Mesendoderm (in vitro differentiated cells): ENCODE data around the gene SP100.

Experiments
- DNase-seq: peaks from one replicate; pipeline ENCODE4 v3.0.0; 2013
- H2AK5ac ChIP-seq: 2 replicates; pipeline ENCODE4 v1.6.1; 2013; ENCODE audit warnings: low read length, inconsistent platforms
- H2BK120ac ChIP-seq: 2 replicates; pipeline ENCODE4 v1.6.1; 2013; ENCODE audit warnings: low read depth, mild to moderate bottlenecking, low read length, moderate library complexity, mixed read lengths
- H2BK15ac ChIP-seq: replicated peaks from 2 replicates; pipeline ENCODE4 v1.6.1; 2013; ENCODE audit warnings: low read depth, mild to moderate bottlenecking, moderate library complexity
- H2BK5ac ChIP-seq: 2 replicates; pipeline ENCODE4 v1.6.1; 2013; ENCODE audit warnings: low read length, inconsistent platforms
- H3K18ac ChIP-seq: 2 replicates; pipeline ENCODE4 v1.6.1; 2013; ENCODE audit warnings: mild to moderate bottlenecking, low read length, mixed read lengths
- H3K23ac ChIP-seq: one replicate; pipeline ENCODE4 v1.6.1; 2013; ENCODE audit warnings: low read length
- H3K27ac ChIP-seq: 2 replicates; pipeline ENCODE4 v1.5.1; 2013; ENCODE audit warnings: low read depth, mild to moderate bottlenecking, inconsistent platforms, low read length, moderate library complexity
- H3K27me3 ChIP-seq: 2 replicates; pipeline ENCODE4 v1.6.1; 2013; ENCODE audit warnings: low read length, control low read depth, mild to moderate bottlenecking, inconsistent platforms; ENCODE audit not compliant: insufficient read depth, poor library complexity
- H3K36me3 ChIP-seq: 2 replicates; pipeline ENCODE4 v1.6.1; 2013; ENCODE audit warnings: low read length, inconsistent platforms; ENCODE audit not compliant: control insufficient read depth, insufficient read depth
- H3K4ac ChIP-seq: one replicate; pipeline ENCODE4 v1.6.1; 2013; ENCODE audit warnings: low read depth, mild to moderate bottlenecking, low read length, moderate library complexity
- H3K4me1 ChIP-seq: 2 replicates; pipeline ENCODE4 v1.6.1; 2013; ENCODE audit warnings: low read depth, low read length, inconsistent platforms; ENCODE audit not compliant: control insufficient read depth
- H3K4me2 ChIP-seq: 2 replicates; pipeline ENCODE4 v1.6.1; 2013; ENCODE audit warnings: low read length
- H3K4me3 ChIP-seq: 2 replicates; pipeline ENCODE4 v1.5.1; 2013; ENCODE audit warnings: mild to moderate bottlenecking, low read length
- H3K56ac ChIP-seq: one replicate; pipeline ENCODE4 v1.6.1; 2013; ENCODE audit warnings: low read length
- H3K79me1 ChIP-seq: 2 replicates; pipeline ENCODE4 v1.6.1; 2013; ENCODE audit warnings: low read length, inconsistent platforms
- H3K79me2 ChIP-seq: 2 replicates; pipeline ENCODE4 v1.6.1; 2013; ENCODE audit warnings: mild to moderate bottlenecking, low read length; ENCODE audit not compliant: control insufficient read depth, insufficient read depth
- H3K9ac ChIP-seq: 2 replicates; pipeline ENCODE4 v1.6.1; 2013; ENCODE audit warnings: low read length, inconsistent platforms
- H4K5ac ChIP-seq: one replicate; pipeline ENCODE4 v1.6.1; 2013; ENCODE audit warnings: low read length
- H4K8ac ChIP-seq: one replicate; pipeline ENCODE4 v1.6.1; 2013; ENCODE audit warnings: low read depth, mild to moderate bottlenecking, control low read depth, low read length, moderate library complexity
- WGBS: extraction: QIAGEN DNeasy Blood & Tissue Kit; methylation state at CpG from one replicate; pipeline ENCODE4 v1.1.7; 2013; ENCODE audit warnings: low lambda C conversion rate, missing lambda C conversion rate; ENCODE audit not compliant: insufficient coverage; ENCODE audit errors: extremely low coverage; 5-methylcytosine and 5-hydroxymethylcytosine counted together

Gene SP100

GRCh38 chr2:230496891-230497290, 80.9 kb downstream of the SP100 start:
- no peak overlapping the region for H2BK120ac ChIP-seq
- no peak overlapping the region for H3K23ac ChIP-seq
- no peak overlapping the region for H2AK5ac ChIP-seq
- H3K36me3 ChIP-seq: no peaks in the 10 kb centered on the region
- no peak overlapping the region for H3K27ac ChIP-seq
- no peaks in the 10 kb centered on the region for H3K79me1 ChIP-seq
- H3K56ac ChIP-seq: no peak overlapping the region
- H3K4me2 ChIP-seq: no peak overlapping the region
- H2BK5ac ChIP-seq: no peak overlapping the region
- H2BK15ac ChIP-seq: no peak overlapping the region
- H3K9ac ChIP-seq: no peak overlapping the region
- no CpG with 5 or more reads among the region's 3 CpGs for WGBS
- no peaks in the 10 kb centered on the region for H3K4me1 ChIP-seq
- no peaks in the 10 kb centered on the region for H3K79me2 ChIP-seq
- no peaks in the 10 kb centered on the region for H3K27me3 ChIP-seq
- H4K5ac ChIP-seq: no peak overlapping the region
- no peak overlapping the region for H4K8ac ChIP-seq
- H3K4me3 ChIP-seq: no peak overlapping the region
- H3K18ac ChIP-seq: no peak overlapping the region
- H3K4ac ChIP-seq: no peak overlapping the region
- DNase-seq: no peak

- Histone ChIP-seq H3K23ac (no peak overlapping the region), H3K36me3 (no peaks in the 10 kb centered on the region), H3K18ac (no peak overlapping the region), H2BK120ac (no peak overlapping the region), H3K9ac (no peak overlapping the region), H3K4me3 (no peak overlapping the region), H3K79me1 (no peaks in the 10 kb centered on the region), H2BK15ac (no peak overlapping the region), H2AK5ac (no peak overlapping the region), H3K27ac (no peak overlapping the region), H3K4me2 (no peak overlapping the region), H4K5ac (no peak overlapping the region), H3K27me3 (no peaks in the 10 kb centered on the region), H2BK5ac (no peak overlapping the region), H3K56ac (no peak overlapping the region), H3K4me1 (no peaks in the 10 kb centered on the region), H4K8ac (no peak overlapping the region), H3K4ac (no peak overlapping the region), H3K79me2 (no peaks in the 10 kb centered on the region)
- DNase-seq: no peak
- no CpG with 5 or more reads among the region's 5 CpGs for WGBS
Measured at GRCh38 chr2:230498506-230499107, 82.6 kb downstream of the SP100 start.

- H2BK5ac ChIP-seq: no peak overlapping the region
- H3K9ac ChIP-seq: no peak overlapping the region
- H3K18ac ChIP-seq: no peak overlapping the region
- H3K79me2 ChIP-seq: no peaks in the 10 kb centered on the region
- H4K8ac ChIP-seq: no peak overlapping the region
- H3K27ac ChIP-seq: no peak overlapping the region
- H4K5ac ChIP-seq: no peak overlapping the region
- H3K4me3 ChIP-seq: no peak overlapping the region
- H3K23ac ChIP-seq: no peak overlapping the region
- H2AK5ac ChIP-seq: no peak overlapping the region
- no peaks in the 10 kb centered on the region for H3K4me1 ChIP-seq
- H2BK15ac ChIP-seq: no peak overlapping the region
- no peaks in the 10 kb centered on the region for H3K79me1 ChIP-seq
- no peak overlapping the region for H3K4ac ChIP-seq
- no peaks in the 10 kb centered on the region for H3K27me3 ChIP-seq
- H3K56ac ChIP-seq: no peak overlapping the region
- no peak overlapping the region for H2BK120ac ChIP-seq
- no peaks in the 10 kb centered on the region for H3K36me3 ChIP-seq
- no peak overlapping the region for H3K4me2 ChIP-seq
- DNase-seq: no peak
- no CpG with 5 or more reads among the region's 7 CpGs for WGBS
Measured at GRCh38 chr2:230502593-230502992, 86.6 kb downstream of the SP100 start.

GRCh38 chr2:230503798-230504197, 87.8 kb downstream of the SP100 start:
- no peak overlapping the region for H3K27ac ChIP-seq
- DNase-seq: no peak

GRCh38 chr2:230505162-230505561, 89.2 kb downstream of the SP100 start:
- H3K4me2 ChIP-seq: no peak overlapping the region
- H3K56ac ChIP-seq: no peak overlapping the region
- H3K27me3 ChIP-seq: no peaks in the 10 kb centered on the region
- H4K8ac ChIP-seq: no peak overlapping the region
- H2BK5ac ChIP-seq: no peak overlapping the region
- WGBS: no CpG with 5 or more reads among the region's 2 CpGs
- H3K23ac ChIP-seq: no peak overlapping the region
- no peak overlapping the region for H3K4me3 ChIP-seq
- H3K27ac ChIP-seq: no peak overlapping the region
- no peak overlapping the region for H2AK5ac ChIP-seq
- no peaks in the 10 kb centered on the region for H3K36me3 ChIP-seq
- H4K5ac ChIP-seq: no peak overlapping the region
- H2BK120ac ChIP-seq: no peak overlapping the region
- no peak overlapping the region for H3K4ac ChIP-seq
- no peaks in the 10 kb centered on the region for H3K79me2 ChIP-seq
- H3K18ac ChIP-seq: no peak overlapping the region
- no peaks in the 10 kb centered on the region for H3K4me1 ChIP-seq
- no peak overlapping the region for H2BK15ac ChIP-seq
- H3K9ac ChIP-seq: no peak overlapping the region
- DNase-seq: no peak
- H3K79me1 ChIP-seq: no peaks in the 10 kb centered on the region

More at GRCh38 chr2:230503798-230504197, 87.8 kb downstream of the SP100 start:
- Histone ChIP-seq H3K4me2 (no peak overlapping the region), H3K27me3 (no peaks in the 10 kb centered on the region), H2BK5ac (no peak overlapping the region), H3K79me1 (no peaks in the 10 kb centered on the region), H3K9ac (no peak overlapping the region), H3K4ac (no peak overlapping the region), H3K23ac (no peak overlapping the region), H3K18ac (no peak overlapping the region), H3K36me3 (no peaks in the 10 kb centered on the region), H3K4me1 (no peaks in the 10 kb centered on the region), H2BK120ac (no peak overlapping the region), H2AK5ac (no peak overlapping the region), H3K56ac (no peak overlapping the region), H4K8ac (no peak overlapping the region), H2BK15ac (no peak overlapping the region), H4K5ac (no peak overlapping the region), H3K79me2 (no peaks in the 10 kb centered on the region), H3K4me3 (no peak overlapping the region)
